ENCODE results near the gene ADM5. TPM values are rescaled to one million over a fixed set of nuclear protein-coding genes. Genes with fewer than 3 reads are reported as not detected.

Gene ADM5
- total and polyA plus RNA-seq, 10 of the 15 experiments (the other 5 are each of a cell fraction or from before 2014, with no cell fraction given) = 0.05 to 6.0 (median 1.2) TPM; not detected in 1

GRCh38 chr19:49664171-49665035 is 25.0 kb upstream of the ADM5 start (continued):
- TF ChIP-seq PRDM15 (CRISPR knock-in tag; IDR thresholded peaks at IDR 0.05) (no peak), SMC3 (IDR thresholded peaks at IDR 0.05; ENCODE audit: borderline replicate concordance, low read length) (no peak)

- H3K4me2 ChIP-seq (ENCODE audit: control insufficient read depth, insufficient read depth) = peak overlapping the region; percentile 91
- H3K27ac ChIP-seq (ENCODE audit: control insufficient read depth, insufficient read depth) = peak overlapping the region; percentile 91
- ATAC-seq (no peak), DNase-seq (ENCODE audit: low read depth, low spot score) (no peak), FAIRE-seq (no peak)
- H4K20me1 ChIP-seq (ENCODE audit: control insufficient read depth, insufficient read depth) = peaks cover 4% of the 10 kb centered on the region
- peaks cover 14% of the 10 kb centered on the region for H3K4me1 ChIP-seq (ENCODE audit: control insufficient read depth, insufficient read depth, low read length)
- H3K4me3 ChIP-seq = peak overlapping the region; percentile 99
- peak overlapping the region; percentile 91 for H2AFZ ChIP-seq (ENCODE audit: control insufficient read depth, low read depth, low read length)
- intact Hi-C loops (cut with micrococcal nuclease; ENCODE audit: unreplicated experiment) = loop anchor here (2.0 kb wide), 1 partner anchor 22 kb away; the partner anchor contains the start of gene SCAF1
- ChIA-PET SMC1A (ENCODE audit: uncharacterized antibody, unreplicated experiment) (interaction anchor here (1.7 to 2.2 kb wide), 5 partner anchors 11 to 72 kb away, joined by 4 to 9 read pairs (median 7); partner anchors contain the start of gene RRAS), RAD21 (ENCODE audit: unreplicated experiment) (interaction anchor here (0.8 to 3.4 kb wide), 8 partner anchors 10 to 75 kb away, joined by 3 to 34 read pairs (median 6); partner anchors contain the start of genes PRMT1, RRAS and SCAF1), POLR2A (interaction anchor here (0.6 to 6.0 kb wide), 10 partner anchors 12 to 329 kb away, joined by 3 to 126 read pairs (median 5); partner anchors contain the start of genes AP2A1, NOSIP, PRMT1 and PRRG2), CTCF (interaction anchor here (0.6 to 5.5 kb wide), 6 partner anchors 11 to 707 kb away, joined by 3 to 80 read pairs (median 8); partner anchors contain the start of genes PRMT1, PRRG2 and SCAF1)
- peaks cover 12 to 17% of the 10 kb centered on the region in 2 experiments for H3K36me3 ChIP-seq (ENCODE audit: control insufficient read depth in 2 of 2, insufficient read depth in 2 of 2, low read length in 1 of 2)
- peak overlapping the region; percentile 97 for H3K9ac ChIP-seq (ENCODE audit: control insufficient read depth, insufficient read depth, low read length)
- BruUV-seq (replicated peaks) = no TSS peak
- peaks cover 36% of the 10 kb centered on the region for H3K79me2 ChIP-seq (ENCODE audit: control insufficient read depth, insufficient read depth, low read length)
- no peak for TF ChIP-seq JUND (IDR thresholded peaks at IDR 0.05; ENCODE audit: low read depth, low read length)
- TF ChIP-seq HDAC2 (IDR thresholded peaks at IDR 0.05) = no peak
- TF ChIP-seq SMARCA5 (IDR thresholded peaks at IDR 0.05) = 0 out of 2 replicates have a peak, but pooled peaks have one; percentile 2
- no peak for TF ChIP-seq NR2C1 (IDR thresholded peaks at IDR 0.05)
- 0 out of 2 replicates have a peak, but pooled peaks have one; percentile 18 for TF ChIP-seq DPF2 (IDR thresholded peaks at IDR 0.05)
- peak; percentile 80; the same call in 1 of the 2 replicates for TF ChIP-seq MTA3 (IDR thresholded peaks at IDR 0.05; ENCODE audit: borderline replicate concordance, low read length)
- peak; percentile 44; the same call in 1 of the 2 replicates for TF ChIP-seq MLLT1 (IDR thresholded peaks at IDR 0.05)
- no peak for TF ChIP-seq RAD51 (IDR thresholded peaks at IDR 0.05)
- no peaks in the 10 kb centered on the region for H3K27me3 ChIP-seq (replicated peaks in 1 of 2; ENCODE audit: control insufficient read depth in 2 of 2, insufficient read depth in 2 of 2, low read length in 1 of 2)
- H3K9me3 ChIP-seq (replicated peaks; ENCODE audit: control insufficient read depth, insufficient read depth, low read length) = no peaks in the 10 kb centered on the region
- in situ Hi-C loops (cut with MboI) = loop anchor here (5.0 kb wide), 1 partner anchor 168 kb away; the partner anchor contains the start of gene RPS11
- WGBS (ENCODE audit: insufficient coverage, insufficient replicate concordance, low lambda C conversion rate, missing lambda C conversion rate) = 0% methylated on average over 7 of the region's 7 CpGs
Observed at GRCh38 chr19:49665036-49665350, 24.4 kb upstream of the ADM5 start.
